HepG2 (cell line): ENCODE data around the gene WNK2. TPM values are rescaled to one million over a fixed set of nuclear protein-coding genes. Genes with fewer than 3 reads are reported as not detected.

Experiments used
- ATAC-seq: fragments of 200-7000 bp; cut with Tn5 transposase; 3 replicates; pipeline ENCODE4 v1.9.1; 2020; ENCODE audit warnings: mild to moderate bottlenecking, moderate library complexity
- BruUV-seq: library from RNA; stranded (reverse); fragments of 400-500 nt; replicated peaks from 2 replicates; lab custom pipeline; 2021; lab: Mats Ljungman, UMichigan
- CTCF ChIA-PET: fragments of 300-600 bp; formaldehyde crosslinking; extraction: SDS; loops from one replicate; lab custom pipeline; 2021; ENCODE audit warnings: low total read pairs, inconsistent platforms, low intra/inter-chr PET ratio; lab: Yijun Ruan, JAX
- POLR2A ChIA-PET: fragments of 350-600 bp; sonication (Branson Sonifier 250); formaldehyde crosslinking; loops from one replicate; lab custom pipeline; 2020; ENCODE audit warnings: antibody characterized with exemption, inconsistent platforms; lab: Yijun Ruan, JAX
- DNase-seq: peaks from one replicate; pipeline ENCODE4 v3.0.0-alpha.2; 2015; ENCODE audit warnings: low spot score
- FAIRE-seq: peaks from 3 replicates; lab custom pipeline; 2011; peaks lifted over from hg19 to GRCh38; lab: Jason Lieb, UNC
- H2AFZ ChIP-seq: one replicate; pipeline ENCODE4 v1.6.1; 2011; ENCODE audit warnings: low read length, inconsistent platforms
- H3K27ac ChIP-seq: fragments of 300-600 bp; 3 replicates; pipeline ENCODE4 v1.8.0; 2011; ENCODE audit warnings: mixed run types, mild to moderate bottlenecking, mixed read lengths, low read length, inconsistent platforms; ENCODE audit not compliant: insufficient read depth; ENCODE audit errors: extremely low read length
- H3K27me3 ChIP-seq, 2 experiments: fragments of 200-600 bp in 1 of 2; 2 replicates in 1 of 2; 3 replicates in 1 of 2; pipeline versions ENCODE4 v1.6.0 to v1.8.0; 2011; ENCODE audit warnings: low read length in 2 of 2, mild to moderate bottlenecking in 2 of 2, moderate library complexity in 2 of 2, inconsistent platforms in 1 of 2; ENCODE audit not compliant: insufficient read depth in 2 of 2, control insufficient read depth in 1 of 2
- H3K36me3 ChIP-seq, 2 experiments: fragments of 200-600 bp in 1 of 2; replicated peaks in 1 of 2; 2 replicates in 1 of 2; 3 replicates in 1 of 2; pipeline versions ENCODE4 v1.5.1 to v1.8.0; 2011; ENCODE audit warnings: low read length in 2 of 2, inconsistent platforms in 1 of 2; ENCODE audit not compliant: insufficient read depth in 2 of 2, control insufficient read depth in 1 of 2
- H3K4me1 ChIP-seq: 2 replicates; pipeline ENCODE4 v1.5.1; 2012; ENCODE audit warnings: low read length, inconsistent platforms; ENCODE audit not compliant: insufficient read depth
- H3K4me2 ChIP-seq: 2 replicates; pipeline ENCODE4 v1.6.0; 2011; ENCODE audit warnings: low read depth, low read length, inconsistent platforms
- H3K4me3 ChIP-seq, 3 experiments: fragments of 200-600 bp in 1 of 3; sonication (generic), shearing (Covaris generic) in 1 of 3; replicated peaks in 1 of 3; 2 replicates each; pipeline ENCODE4 v1.5.1; 2011 to 2016; ENCODE audit warnings: low read length in 3 of 3, inconsistent platforms in 2 of 3, low read depth in 2 of 3, mild to moderate bottlenecking in 2 of 3, control low read depth in 1 of 3, mixed read lengths in 1 of 3; ENCODE audit not compliant: insufficient read depth in 1 of 3
- H3K79me2 ChIP-seq: one replicate; pipeline ENCODE4 v1.6.1; 2011; ENCODE audit warnings: low read length, inconsistent platforms; ENCODE audit not compliant: insufficient read depth
- H3K9ac ChIP-seq: 2 replicates; pipeline ENCODE4 v1.6.0; 2011; ENCODE audit warnings: mild to moderate bottlenecking, low read depth, low read length, inconsistent platforms; ENCODE audit not compliant: insufficient read depth
- H3K9me3 ChIP-seq: 2 replicates; pipeline ENCODE4 v1.5.1; 2012; ENCODE audit warnings: mild to moderate bottlenecking, low read length
- H4K20me1 ChIP-seq: 2 replicates; pipeline ENCODE4 v1.6.0; 2011; ENCODE audit warnings: inconsistent platforms, mild to moderate bottlenecking, low read length, moderate library complexity; ENCODE audit not compliant: insufficient read depth
- FOXO4 ChIP-seq: sonication (generic); formaldehyde crosslinking; conservative IDR thresholded peaks from 2 replicates; pipeline ENCODE4 v1.8.1; 2023; ENCODE audit warnings: missing genetic modification reagents
- MXD3 ChIP-seq: IDR thresholded peaks from 2 replicates; pipeline ENCODE4 v1.6.1; 2016; ENCODE audit warnings: mild to moderate bottlenecking, missing biosample characterization, missing genetic modification reagents
- MYPOP ChIP-seq: sonication (generic); formaldehyde crosslinking; IDR thresholded peaks from 2 replicates; pipeline ENCODE4 v1.8.1; 2023; ENCODE audit warnings: mild to moderate bottlenecking, moderate library complexity, missing genetic modification reagents
- PREB ChIP-seq: sonication (generic); formaldehyde crosslinking; IDR thresholded peaks from 2 replicates; pipeline ENCODE4 v1.4.0; 2020; ENCODE audit warnings: missing genetic modification reagents
- RERE ChIP-seq: IDR thresholded peaks from 2 replicates; pipeline ENCODE4 v1.6.1; 2016; ENCODE audit warnings: low read depth, missing genetic modification reagents, missing compliant biosample characterization
- SPEN ChIP-seq: sonication (generic); formaldehyde crosslinking; IDR thresholded peaks from 2 replicates; pipeline ENCODE4 v1.5.1; 2020; ENCODE audit warnings: low read depth, mild to moderate bottlenecking, missing genetic modification reagents
- ZFP36L1 ChIP-seq: sonication (generic); formaldehyde crosslinking; IDR thresholded peaks from 2 replicates; pipeline ENCODE4 v1.8.0; 2022; ENCODE audit warnings: mild to moderate bottlenecking, missing genetic modification reagents, moderate library complexity
- WGBS: methylation state at CpG from one replicate; pipeline ENCODE4 v1.1.6; 2017; ENCODE audit warnings: low lambda C conversion rate; 5-methylcytosine and 5-hydroxymethylcytosine counted together
- in situ Hi-C: cut with HindIII; loops from 2 replicates; pipeline ENCODE4 v1.10.0; 2017; ENCODE audit warnings: low pct_unique_long_range_greater_than_20kb; ENCODE audit not compliant: extremely low pct_ligation_motif_present
- intact Hi-C: fragments of 100-400 bp; cut with micrococcal nuclease; formaldehyde crosslinking; loops from one replicate; pipeline ENCODE4 v1.10.0; 2022; ENCODE audit not compliant: unreplicated experiment
- polyA plus RNA-seq, 8 experiments: library from polyadenylated mRNA; depleted of rRNA in 3 of 8; stranded (reverse) in 7 of 8; unstranded in 1 of 8; fragments of >200 nt; fragmentation: Illumina TruSeq in 4 of 8; extraction: Trizol in 4 of 8; gene quantifications; 2 replicates each; pipeline versions ENCODE4 v1.2.1 to v1.2.3, GENCODE V29; 2011 to 2016; ENCODE audit warnings: low read depth in 4 of 8, missing spikeins in 1 of 8, mixed read lengths in 1 of 8; ENCODE audit not compliant: insufficient read depth in 1 of 8
- total RNA-seq, 5 experiments: library from RNA; depleted of rRNA; stranded (reverse); fragments of >200 nt; fragmentation: Illumina TruSeq; extraction: Trizol; gene quantifications; 2 replicates each; pipeline ENCODE4 v1.2.3, GENCODE V29; 2016; ENCODE audit warnings: low read depth in 1 of 5

WNK2 gene
- total and polyA plus RNA-seq, 2 of the 13 experiments (the other 11 are each of a cell fraction or from before 2014, with no cell fraction given), result 10.5 to 12.0 TPM

- ChIA-PET POLR2A (no interaction called here), CTCF (no interaction called here)
- Histone ChIP-seq H3K4me3 (no peak overlapping the region), H3K27ac (no peak overlapping the region), H3K4me1 (no peaks in the 10 kb centered on the region), H3K36me3 (no peaks in the 10 kb centered on the region), H3K9me3 (peaks cover 11% of the 10 kb centered on the region; the same call in 1 of the 2 replicates), H3K9ac (no peak overlapping the region), H2AFZ (no peak overlapping the region), H3K79me2 (no peaks in the 10 kb centered on the region), H3K27me3 (peaks cover 0 to 4% of the 10 kb centered on the region in 2 experiments; a peak in 1 of 5 replicates), H4K20me1 (no peaks in the 10 kb centered on the region), H3K4me2 (no peak overlapping the region)
- in situ Hi-C loops, result no loop called here
- ATAC-seq (no peak), DNase-seq (no peak), FAIRE-seq (no peak)
- intact Hi-C loops, result no loop called here
- BruUV-seq, result no TSS peak
- 17% methylated on average over 2 of the region's 2 CpGs for WGBS
- TF ChIP-seq MYPOP (CRISPR knock-in tag) (no peak), FOXO4 (CRISPR knock-in tag) (no peak), ZFP36L1 (no peak), SPEN (CRISPR knock-in tag) (no peak), RERE (CRISPR knock-in tag) (no peak), PREB (CRISPR knock-in tag) (no peak), MXD3 (CRISPR knock-in tag) (no peak)
Measured at GRCh38 chr9:93355827-93356226, 171.9 kb downstream of the WNK2 start.
